ENCODE measurements around the gene SOAT1. TPM values are rescaled to one million over a fixed set of nuclear protein-coding genes. Genes with fewer than 3 reads are reported as not detected.

The SOAT1 gene
- total and polyA plus RNA-seq, 2 of the 4 experiments (the other 2 are of a cell fraction): 19.5 to 19.8 TPM

GRCh38 chr1:179300112-179300511 lies 6.5 kb downstream of the SOAT1 start:
- H2BK5ac ChIP-seq (ENCODE audit: low read depth, low read length, poor library complexity, severe bottlenecking): no peak overlapping the region
- H3K14ac ChIP-seq (replicated peaks; ENCODE audit: low read depth, low read length): no peak overlapping the region
- no peak overlapping the region for H3K56ac ChIP-seq (ENCODE audit: extremely low read depth, insufficient read depth, low read length)
- TF ChIP-seq MAFK (IDR thresholded peaks at IDR 0.05; ENCODE audit: low read depth, low read length) (no peak), MXI1 (IDR thresholded peaks at IDR 0.05; ENCODE audit: borderline replicate concordance, low read depth, low read length) (no peak), MAZ (IDR thresholded peaks at IDR 0.05; ENCODE audit: borderline replicate concordance, low read depth, low read length) (no peak), POLR2A (IDR thresholded peaks at IDR 0.05; ENCODE audit: low read depth, low read length) (no peak), FOS (IDR thresholded peaks at IDR 0.05; ENCODE audit: low read depth, low read length) (no peak), CHD1 (IDR thresholded peaks at IDR 0.05; ENCODE audit: low read depth, low read length) (no peak), CTCF (conservative IDR thresholded peaks at IDR 0.05; ENCODE audit: low read depth, low read length) (no peak), RAD21 (IDR thresholded peaks at IDR 0.05; ENCODE audit: low read length) (no peak), CEBPB (IDR thresholded peaks at IDR 0.05; ENCODE audit: low read depth, low read length) (no peak), USF2 (IDR thresholded peaks at IDR 0.05; ENCODE audit: low read depth, low read length) (no peak), RFX5 (IDR thresholded peaks at IDR 0.05; ENCODE audit: low read depth, low read length) (no peak), BHLHE40 (IDR thresholded peaks at IDR 0.05; ENCODE audit: low read depth, low read length) (no peak), SMC3 (IDR thresholded peaks at IDR 0.05; ENCODE audit: low read depth, low read length) (no peak), NFE2L2 (IDR thresholded peaks at IDR 0.05; ENCODE audit: low read depth, low read length) (no peak), ELK1 (IDR thresholded peaks at IDR 0.05; ENCODE audit: borderline replicate concordance, low read depth, low read length) (no peak)
- no peak overlapping the region for H2BK20ac ChIP-seq (ENCODE audit: low read depth, low read length)
- no peak overlapping the region for H3K18ac ChIP-seq (ENCODE audit: low read depth, low read length)
- H3K4me3 ChIP-seq (ENCODE audit: insufficient read depth, low read depth, low read length): no peak overlapping the region
- no CpG with 5 or more reads among the region's 1 CpG for WGBS, 2 experiments (ENCODE audit: extremely low coverage in 2 of 2, insufficient read length in 1 of 2)
- no peak overlapping the region for H3K4me2 ChIP-seq (ENCODE audit: low read depth, low read length)
- POLR2A ChIA-PET (ENCODE audit: unreplicated experiment): interaction anchor here (0.7 kb wide), 1 partner anchor 1745 kb away, joined by 3 read pairs; no protein-coding TSS in a partner anchor
- no peak overlapping the region for H4K5ac ChIP-seq (ENCODE audit: low read depth, low read length)
- peaks cover 7% of the 10 kb centered on the region; the same call in 1 of the 2 replicates for H3K4me1 ChIP-seq (ENCODE audit: control insufficient read depth, insufficient read depth, low read length)
- dilution Hi-C loops (cut with HindIII; ENCODE audit: low sequenced_read_pairs, unreplicated experiment) (no loop called here), in situ Hi-C loops (cut with MboI; ENCODE audit: low sequenced_read_pairs) (no loop called here), intact Hi-C loops (cut with micrococcal nuclease) (no loop called here)
- H2AK5ac ChIP-seq (ENCODE audit: low read depth, low read length): no peak overlapping the region
- H3K9me3 ChIP-seq (ENCODE audit: control insufficient read depth, insufficient read depth, low read length): no peaks in the 10 kb centered on the region
- peaks cover 15% of the 10 kb centered on the region; the same call in 1 of the 2 replicates for H4K20me1 ChIP-seq (ENCODE audit: insufficient read depth, low read length)
- H3K9ac ChIP-seq (ENCODE audit: low read depth, low read length): no peak overlapping the region
- no peak overlapping the region for H2BK15ac ChIP-seq (ENCODE audit: low read depth, low read length)
- H3K23ac ChIP-seq (ENCODE audit: low read depth, low read length): no peak overlapping the region
- H2BK120ac ChIP-seq (ENCODE audit: low read depth, low read length): no peak overlapping the region
- DNase-seq (no peak), ATAC-seq (ENCODE audit: low read depth) (no peak)
- CTCF ChIA-PET: no interaction called here
- H3K9me1 ChIP-seq (ENCODE audit: insufficient read depth, low read length): 0 out of 2 replicates have a peak, but pooled peaks cover 5% of the 10 kb centered on the region
- H2AFZ ChIP-seq (replicated peaks; ENCODE audit: low read length, poor library complexity): no peak overlapping the region
- H2AK9ac ChIP-seq (replicated peaks; ENCODE audit: low read depth, low read length, poor library complexity): no peak overlapping the region
- no peak overlapping the region for H4K8ac ChIP-seq (ENCODE audit: low read depth in 2 of 2, low read length in 2 of 2)
- H4K91ac ChIP-seq (ENCODE audit: insufficient read depth, low read depth, low read length): no peak overlapping the region
- peaks cover 27 to 69% of the 10 kb centered on the region in 2 experiments for H3K79me1 ChIP-seq (ENCODE audit: low read depth in 1 of 2, low read length in 2 of 2)
- no peak overlapping the region for H3K27ac ChIP-seq (ENCODE audit: insufficient read depth, low read length)
- H3K27me3 ChIP-seq (ENCODE audit: control insufficient read depth, insufficient read depth, low read length): no peaks in the 10 kb centered on the region
- BruUV-seq (replicated peaks): no TSS peak
- H3K36me3 ChIP-seq (ENCODE audit: control insufficient read depth, insufficient read depth, low read length): peaks cover 10% of the 10 kb centered on the region
- H3K4ac ChIP-seq (ENCODE audit: low read depth, low read length): no peak overlapping the region
